Measurements from ENCODE around the gene ERF.

Gene ERF

DNA sequence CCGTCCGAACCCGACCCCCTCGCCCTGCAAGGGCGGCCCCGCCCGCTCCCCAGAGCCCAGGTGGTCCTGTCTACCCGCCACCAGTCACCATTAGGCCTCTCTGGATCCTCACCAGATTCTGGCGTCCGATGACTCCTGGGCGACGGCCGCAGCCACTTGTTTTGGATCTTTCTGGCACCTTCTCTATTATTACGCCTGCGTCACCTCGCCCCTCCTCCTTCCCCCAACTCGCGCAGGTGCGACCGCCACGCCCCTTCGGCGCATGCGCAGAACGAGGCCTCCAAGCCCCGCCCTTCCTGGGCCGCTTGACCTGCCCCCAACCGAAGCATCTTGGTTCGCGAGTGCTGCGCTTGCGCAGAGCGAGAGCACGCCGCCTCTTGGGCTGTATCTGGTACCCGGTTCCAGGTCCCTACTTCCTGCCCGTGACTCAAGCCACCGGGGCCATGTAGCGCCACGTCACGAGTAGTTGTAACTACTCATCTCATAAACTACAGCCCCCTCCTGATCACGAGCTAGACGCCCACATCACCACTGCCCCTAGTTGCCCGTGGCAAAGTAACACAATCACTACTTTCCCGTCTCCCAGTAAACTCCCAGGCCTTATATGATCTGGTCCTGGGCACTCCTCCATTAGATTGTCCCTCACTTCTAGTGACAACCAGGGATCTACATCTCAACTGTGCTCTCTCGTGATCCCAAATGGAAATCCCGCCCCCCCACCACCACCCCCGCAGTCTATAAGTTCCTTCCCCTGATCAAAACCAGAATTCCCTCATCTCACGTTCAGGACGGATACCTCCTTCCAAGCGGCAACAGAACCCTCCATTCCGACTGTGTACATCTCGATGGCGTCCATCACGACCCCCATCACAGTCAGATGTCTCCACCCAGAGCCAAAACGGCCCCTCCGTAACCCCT is 37.1 kb downstream of the ERF start, which contains the start of gene DEDD2:
TSS of gene DEDD2 (minus strand) at position 158 of the 918 bp plus-strand sequence. CDS start 670 bp downstream, outside the sequence.
- DNase-seq (ENCODE audit: extremely low spot score): peak; percentile 95
- POLR2A ChIA-PET: interaction anchor here (0.8 to 5.5 kb wide), 3 partner anchors 13 to 25 kb away, joined by 3 to 30 read pairs (median 18); partner anchors contain the start of gene GSK3A
- TF ChIP-seq TARDBP (IDR thresholded peaks at IDR 0.05) (no peak), L3MBTL2 (conservative IDR thresholded peaks at IDR 0.05) (no peak), CTBP1 (IDR thresholded peaks at IDR 0.05; ENCODE audit: borderline replicate concordance) (no peak), FOXA1 (IDR thresholded peaks at IDR 0.05) (no peak), NFRKB (IDR thresholded peaks at IDR 0.05) (no peak), BHLHE40 (IDR thresholded peaks at IDR 0.05; ENCODE audit: borderline replicate concordance) (no peak), ELF4 (IDR thresholded peaks at IDR 0.05) (no peak), FOXM1 (IDR thresholded peaks at IDR 0.05; ENCODE audit: borderline replicate concordance) (no peak), ARNT (IDR thresholded peaks at IDR 0.05) (no peak), SUZ12 (IDR thresholded peaks at IDR 0.05) (no peak), ZNF384 (IDR thresholded peaks at IDR 0.05) (no peak), FOXK2 (IDR thresholded peaks at IDR 0.05) (no peak), HDGF (IDR thresholded peaks at IDR 0.05; ENCODE audit: borderline replicate concordance) (no peak), SP1 (IDR thresholded peaks at IDR 0.05) (no peak), LEF1 (IDR thresholded peaks at IDR 0.05; ENCODE audit: borderline replicate concordance) (no peak)
- TF ChIP-seq, protein P1, sequence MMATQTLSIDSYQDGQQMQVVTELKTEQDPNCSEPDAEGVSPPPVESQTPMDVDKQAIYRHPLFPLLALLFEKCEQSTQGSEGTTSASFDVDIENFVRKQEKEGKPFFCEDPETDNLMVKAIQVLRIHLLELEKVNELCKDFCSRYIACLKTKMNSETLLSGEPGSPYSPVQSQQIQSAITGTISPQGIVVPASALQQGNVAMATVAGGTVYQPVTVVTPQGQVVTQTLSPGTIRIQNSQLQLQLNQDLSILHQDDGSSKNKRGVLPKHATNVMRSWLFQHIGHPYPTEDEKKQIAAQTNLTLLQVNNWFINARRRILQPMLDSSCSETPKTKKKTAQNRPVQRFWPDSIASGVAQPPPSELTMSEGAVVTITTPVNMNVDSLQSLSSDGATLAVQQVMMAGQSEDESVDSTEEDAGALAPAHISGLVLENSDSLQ (IDR thresholded peaks at IDR 0.05): no peak
- CTCF ChIA-PET: no interaction called here

DNA sequence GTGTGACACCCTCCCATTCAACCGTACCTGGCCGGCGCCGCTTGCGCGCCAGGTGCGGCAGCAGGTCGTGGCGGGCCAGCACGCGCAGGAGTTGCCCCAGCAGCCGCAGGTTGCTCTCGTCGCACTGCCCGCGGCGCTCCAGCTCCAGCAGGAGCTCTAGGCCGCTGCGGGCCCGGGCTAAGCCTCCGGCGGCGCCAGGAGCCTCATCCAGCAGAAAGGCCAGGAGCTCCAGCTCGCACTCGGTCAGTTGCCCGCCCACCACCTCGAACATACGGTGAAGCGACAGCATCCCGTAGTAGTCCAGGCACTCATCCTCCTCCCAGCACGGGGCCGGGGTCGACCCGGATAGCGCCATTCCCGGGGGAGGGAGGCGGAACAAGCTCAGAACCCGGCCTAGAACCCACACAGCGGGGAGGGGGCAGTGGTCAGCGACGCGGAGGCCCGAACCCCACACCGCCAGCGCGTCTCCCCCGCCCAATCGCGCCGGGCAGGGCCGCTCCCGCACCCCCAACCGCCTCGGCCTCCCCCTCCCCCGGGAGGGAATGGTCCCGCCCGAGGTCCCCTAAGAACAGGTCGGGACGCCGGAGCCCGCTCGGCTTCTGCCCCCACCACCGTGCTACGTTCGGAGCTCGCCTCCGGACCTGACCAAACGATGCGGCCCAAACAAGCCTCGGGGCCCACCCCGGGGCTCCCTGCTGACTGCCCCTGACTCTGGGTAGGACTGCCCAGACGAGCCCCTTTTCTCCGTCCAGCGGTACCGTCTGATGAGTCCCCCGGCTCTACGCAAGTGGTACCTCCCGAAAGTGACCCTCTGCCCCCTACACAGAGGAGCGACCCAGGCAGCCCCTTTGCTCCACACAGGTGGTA is 38.0 kb downstream of the ERF start:
- peak; percentile 44 for DNase-seq (ENCODE audit: extremely low spot score)
- POLR2A ChIA-PET: interaction anchor here (0.8 to 2.7 kb wide), 3 partner anchors 13 to 26 kb away, joined by 3 to 18 read pairs (median 3); partner anchors contain the start of gene GSK3A

DNA sequence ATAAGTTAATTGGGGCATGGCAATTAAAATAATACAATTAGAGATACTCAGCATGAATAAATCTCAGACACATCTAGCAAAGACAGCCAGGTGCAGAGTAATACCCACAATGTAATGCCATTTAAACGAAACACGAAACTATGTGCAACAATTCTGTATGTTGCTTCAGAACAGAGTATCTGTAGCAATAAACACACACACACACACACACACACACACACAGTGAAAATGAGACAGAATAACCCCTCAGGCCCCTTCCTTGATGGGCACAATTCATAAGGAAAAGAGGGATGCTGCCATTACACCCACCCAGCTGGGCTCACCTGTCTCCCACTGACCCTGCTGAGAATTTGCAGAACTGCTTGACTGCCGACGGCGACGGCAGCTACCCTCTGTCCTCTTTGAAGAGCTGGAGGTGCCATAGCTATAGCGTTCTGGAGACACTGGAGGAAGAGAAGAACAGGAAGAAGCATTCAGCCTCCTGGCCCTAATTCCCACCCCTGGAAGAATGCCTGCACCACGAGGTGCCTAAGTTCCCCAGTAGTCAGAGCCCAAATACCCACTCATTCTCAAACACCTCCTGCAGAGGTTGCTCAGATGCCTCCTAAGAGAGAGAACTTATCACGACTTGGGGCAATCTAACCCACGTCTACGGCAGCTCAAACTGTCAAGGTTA is 40.0 kb downstream of the ERF start:
- POLR2A ChIA-PET: interaction anchor here (2.7 kb wide), 1 partner anchor 28 kb away, joined by 18 read pairs; the partner anchor contains the start of gene GSK3A
- TF ChIP-seq ZNF384 (IDR thresholded peaks at IDR 0.05): no peak
- TF ChIP-seq LEF1 (IDR thresholded peaks at IDR 0.05; ENCODE audit: borderline replicate concordance): no peak
- TF ChIP-seq CTBP1 (IDR thresholded peaks at IDR 0.05; ENCODE audit: borderline replicate concordance): no peak
- no peak for TF ChIP-seq NFRKB (IDR thresholded peaks at IDR 0.05)
- TF ChIP-seq ELF4 (IDR thresholded peaks at IDR 0.05): no peak
- TF ChIP-seq FOXM1 (IDR thresholded peaks at IDR 0.05; ENCODE audit: borderline replicate concordance): no peak
- TF ChIP-seq SP1 (IDR thresholded peaks at IDR 0.05): no peak
- no peak for TF ChIP-seq HDGF (IDR thresholded peaks at IDR 0.05; ENCODE audit: borderline replicate concordance)
- TF ChIP-seq FOXA1 (IDR thresholded peaks at IDR 0.05): no peak
- CTCF ChIA-PET: interaction anchor here (0.7 kb wide), 1 partner anchor 129 kb away, joined by 3 read pairs; no protein-coding TSS in a partner anchor
- no peak for DNase-seq (ENCODE audit: extremely low spot score)

More for the DNA sequence above, 38.0 kb downstream of the ERF start:
- TF ChIP-seq BHLHE40 (IDR thresholded peaks at IDR 0.05; ENCODE audit: borderline replicate concordance) (peak; percentile 65; the same call in 1 of the 2 replicates), ZNF384 (IDR thresholded peaks at IDR 0.05) (no peak)
- CTCF ChIA-PET: interaction anchor here (0.6 to 0.8 kb wide), 2 partner anchors 11 to 222 kb away, joined by 3 to 4 read pairs; no protein-coding TSS in a partner anchor

DNA sequence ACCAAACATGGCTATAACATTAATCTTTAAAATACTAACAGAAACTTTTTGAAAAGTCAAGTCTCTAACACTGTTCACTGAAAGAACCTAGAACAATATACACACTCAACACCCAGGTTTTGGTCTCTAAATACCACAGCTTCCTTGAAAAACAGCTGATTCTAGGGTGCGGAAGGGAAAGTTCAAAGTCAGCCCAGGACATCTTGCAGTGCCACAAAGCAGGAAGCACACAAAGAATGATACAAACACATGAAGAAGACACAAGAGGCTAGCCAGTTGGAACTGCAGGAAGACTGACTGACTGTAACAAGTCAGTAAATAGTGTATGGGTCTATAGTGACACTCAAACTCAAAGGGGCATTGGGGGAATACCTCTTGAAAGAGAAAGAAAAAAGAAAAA is 42.0 kb downstream of the ERF start:
- no peak for DNase-seq (ENCODE audit: extremely low spot score)
- TF ChIP-seq, protein P1 (IDR thresholded peaks at IDR 0.05): no peak
- TF ChIP-seq BHLHE40 (IDR thresholded peaks at IDR 0.05; ENCODE audit: borderline replicate concordance) (no peak), LEF1 (IDR thresholded peaks at IDR 0.05; ENCODE audit: borderline replicate concordance) (no peak), TARDBP (IDR thresholded peaks at IDR 0.05) (no peak), L3MBTL2 (conservative IDR thresholded peaks at IDR 0.05) (no peak), FOXM1 (IDR thresholded peaks at IDR 0.05; ENCODE audit: borderline replicate concordance) (no peak), NFRKB (IDR thresholded peaks at IDR 0.05) (no peak)
- ChIA-PET POLR2A (no interaction called here), CTCF (no interaction called here)

DNA sequence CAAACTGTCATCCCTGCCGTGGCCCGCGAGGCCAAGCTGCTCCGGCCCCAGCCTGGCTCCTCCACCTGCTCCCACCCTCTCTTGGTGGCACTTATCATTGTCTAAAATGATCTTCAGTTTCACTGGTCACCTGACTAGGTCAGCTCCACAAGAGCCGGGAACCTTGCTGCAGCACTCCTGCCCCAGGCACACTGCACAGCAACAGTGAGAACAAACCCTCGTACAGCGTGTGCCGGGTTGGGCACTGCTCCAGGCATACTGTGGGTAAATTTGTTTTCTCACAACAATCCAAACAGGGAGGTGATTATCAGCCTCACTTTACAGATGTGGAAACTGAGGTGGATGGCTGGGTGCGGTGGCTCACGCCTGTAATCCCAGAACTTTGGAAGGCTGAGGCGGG is 46.3 kb downstream of the ERF start:
- ChIA-PET CTCF (no interaction called here), POLR2A (no interaction called here)
- no peak for TF ChIP-seq BHLHE40 (IDR thresholded peaks at IDR 0.05; ENCODE audit: borderline replicate concordance)
- TF ChIP-seq L3MBTL2 (conservative IDR thresholded peaks at IDR 0.05): no peak
- no peak for TF ChIP-seq FOXK2 (IDR thresholded peaks at IDR 0.05)
- TF ChIP-seq ELF4 (IDR thresholded peaks at IDR 0.05): no peak
- TF ChIP-seq, protein P1 (IDR thresholded peaks at IDR 0.05): no peak
- TF ChIP-seq NFRKB (IDR thresholded peaks at IDR 0.05): no peak
- TF ChIP-seq LEF1 (IDR thresholded peaks at IDR 0.05; ENCODE audit: borderline replicate concordance): no peak
- no peak for TF ChIP-seq TARDBP (IDR thresholded peaks at IDR 0.05)
- no peak for TF ChIP-seq HDGF (IDR thresholded peaks at IDR 0.05; ENCODE audit: borderline replicate concordance)
- TF ChIP-seq SP1 (IDR thresholded peaks at IDR 0.05): no peak
- TF ChIP-seq FOXA1 (IDR thresholded peaks at IDR 0.05): no peak
- DNase-seq (ENCODE audit: extremely low spot score): no peak
